ENCODE results near the gene PXT1. TPM values are rescaled to one million over a fixed set of nuclear protein-coding genes. Genes with fewer than 3 reads are reported as not detected.

The PXT1 gene
- total RNA-seq, 1 donor from 2014 or later: not detected

DNA sequence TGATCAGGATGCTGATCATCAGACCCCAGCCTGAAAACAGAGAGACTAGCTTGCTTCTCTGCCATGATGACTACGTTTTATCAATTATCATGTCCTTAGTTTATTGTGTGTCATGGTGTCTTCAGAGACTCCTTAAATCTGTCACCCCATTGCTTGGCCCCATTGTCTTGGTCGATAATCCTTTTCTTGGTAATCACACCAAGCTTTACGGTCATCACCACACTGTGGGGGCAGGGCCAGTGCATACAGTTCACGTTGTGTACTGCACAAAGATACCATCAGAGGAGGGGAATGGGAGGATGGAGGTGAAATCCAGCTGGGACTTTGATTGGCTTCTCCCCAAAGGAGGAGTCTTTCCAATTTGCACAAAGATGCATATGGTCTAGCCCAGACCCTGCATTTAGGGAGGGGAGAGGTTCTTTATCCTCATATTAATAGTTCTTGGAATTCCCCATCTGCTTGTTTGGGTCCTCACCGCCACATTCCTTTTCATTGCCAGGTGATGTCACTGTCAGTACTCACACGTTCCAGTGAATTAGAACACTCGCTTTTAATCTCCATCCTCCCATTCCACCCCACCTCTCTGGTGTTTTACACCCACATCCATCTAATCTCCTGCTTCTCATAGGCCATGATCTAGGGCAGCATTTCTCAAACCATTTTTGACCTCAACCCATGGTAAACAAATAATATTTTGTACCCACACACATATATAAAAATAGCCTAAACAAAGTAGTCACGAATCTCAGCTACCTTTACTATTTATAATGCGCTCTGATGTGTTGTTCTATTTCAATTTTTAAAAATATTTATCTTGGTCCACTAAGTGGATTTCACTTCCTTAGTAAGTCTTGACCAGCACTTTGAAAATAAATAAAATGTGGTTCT lies 60.9 kb downstream of the PXT1 start:
- H3K27me3 ChIP-seq (ENCODE audit: low read depth): no peaks in the 10 kb centered on the region
- no peaks in the 10 kb centered on the region for H3K36me3 ChIP-seq
- no peak for TF ChIP-seq CTCF (IDR thresholded peaks at IDR 0.05)
- H3K9me3 ChIP-seq: no peaks in the 10 kb centered on the region
- H3K4me1 ChIP-seq: no peaks in the 10 kb centered on the region
- no peak overlapping the region for H3K4me3 ChIP-seq
- no peak for DNase-seq
- intact Hi-C loops (cut with DNase I): no loop called here
- no peak for ATAC-seq
- no peak overlapping the region for H3K27ac ChIP-seq

GRCh38 chr6:36380166-36380565 lies 62.5 kb downstream of the PXT1 start:
- no peaks in the 10 kb centered on the region for H3K9me3 ChIP-seq
- no peaks in the 10 kb centered on the region for H3K27me3 ChIP-seq (ENCODE audit: low read depth)
- intact Hi-C loops (cut with DNase I): no loop called here
- H3K4me1 ChIP-seq: no peaks in the 10 kb centered on the region
- no peak for DNase-seq
- peaks cover 4% of the 10 kb centered on the region for H3K36me3 ChIP-seq
- no peak for ATAC-seq
- H3K4me3 ChIP-seq: no peak overlapping the region
- no peak for TF ChIP-seq CTCF (IDR thresholded peaks at IDR 0.05)
- H3K27ac ChIP-seq: no peak overlapping the region

GRCh38 chr6:36378936-36379335 lies 63.7 kb downstream of the PXT1 start:
- Histone ChIP-seq H3K27ac (no peak overlapping the region), H3K4me1 (no peaks in the 10 kb centered on the region), H3K9me3 (no peaks in the 10 kb centered on the region), H3K27me3 (ENCODE audit: low read depth) (no peaks in the 10 kb centered on the region), H3K36me3 (peaks cover 4% of the 10 kb centered on the region), H3K4me3 (no peak overlapping the region)
- intact Hi-C loops (cut with DNase I): no loop called here
- ATAC-seq (no peak), DNase-seq (no peak)
- no peak for TF ChIP-seq CTCF (IDR thresholded peaks at IDR 0.05)

GRCh38 chr6:36378243-36378920 lies 64.3 kb downstream of the PXT1 start:
- no peak for ATAC-seq
- no peak overlapping the region for H3K4me3 ChIP-seq
- peaks cover 4% of the 10 kb centered on the region for H3K36me3 ChIP-seq
- no peaks in the 10 kb centered on the region for H3K4me1 ChIP-seq
- DNase-seq: no peak
- no peaks in the 10 kb centered on the region for H3K9me3 ChIP-seq
- H3K27me3 ChIP-seq (ENCODE audit: low read depth): no peaks in the 10 kb centered on the region
- no peak for TF ChIP-seq CTCF (IDR thresholded peaks at IDR 0.05)
- H3K27ac ChIP-seq: no peak overlapping the region
- intact Hi-C loops (cut with DNase I): no loop called here

DNA sequence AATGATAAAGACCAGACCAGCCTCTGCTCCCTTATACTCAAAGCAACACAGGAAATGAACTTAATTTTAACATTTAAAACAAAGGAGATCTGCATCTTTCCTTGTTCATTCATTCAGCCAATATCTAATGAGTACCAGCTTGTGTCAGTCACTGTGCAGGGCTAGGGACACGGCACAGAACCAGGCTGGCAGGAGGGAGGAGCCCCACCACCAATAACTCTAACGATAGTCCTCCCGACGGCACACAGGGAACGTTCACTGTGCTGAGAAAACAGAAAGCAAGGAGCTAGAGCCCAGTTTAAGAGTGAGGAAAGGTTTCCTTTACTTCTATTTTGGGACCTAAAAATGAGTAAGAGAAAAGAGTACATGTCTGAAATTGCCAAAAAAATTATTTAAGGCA lies 65.1 kb downstream of the PXT1 start:
- ATAC-seq (no peak), DNase-seq (no peak)
- Histone ChIP-seq H3K4me3 (no peak overlapping the region), H3K27ac (no peak overlapping the region), H3K9me3 (no peaks in the 10 kb centered on the region), H3K4me1 (no peaks in the 10 kb centered on the region), H3K36me3 (peaks cover 4% of the 10 kb centered on the region), H3K27me3 (ENCODE audit: low read depth) (no peaks in the 10 kb centered on the region)
- intact Hi-C loops (cut with DNase I): no loop called here
- no peak for TF ChIP-seq CTCF (IDR thresholded peaks at IDR 0.05)

Measured in lower lobe of right lung (tissue), 2 donors.